ENCODE data around the gene IRF2BP1. TPM values are rescaled to one million over a fixed set of nuclear protein-coding genes. Genes with fewer than 3 reads are reported as not detected.

Gene IRF2BP1
- polyA plus RNA-seq, 3 donors: 2.0 to 3.9 (median 2.1) TPM

DNA sequence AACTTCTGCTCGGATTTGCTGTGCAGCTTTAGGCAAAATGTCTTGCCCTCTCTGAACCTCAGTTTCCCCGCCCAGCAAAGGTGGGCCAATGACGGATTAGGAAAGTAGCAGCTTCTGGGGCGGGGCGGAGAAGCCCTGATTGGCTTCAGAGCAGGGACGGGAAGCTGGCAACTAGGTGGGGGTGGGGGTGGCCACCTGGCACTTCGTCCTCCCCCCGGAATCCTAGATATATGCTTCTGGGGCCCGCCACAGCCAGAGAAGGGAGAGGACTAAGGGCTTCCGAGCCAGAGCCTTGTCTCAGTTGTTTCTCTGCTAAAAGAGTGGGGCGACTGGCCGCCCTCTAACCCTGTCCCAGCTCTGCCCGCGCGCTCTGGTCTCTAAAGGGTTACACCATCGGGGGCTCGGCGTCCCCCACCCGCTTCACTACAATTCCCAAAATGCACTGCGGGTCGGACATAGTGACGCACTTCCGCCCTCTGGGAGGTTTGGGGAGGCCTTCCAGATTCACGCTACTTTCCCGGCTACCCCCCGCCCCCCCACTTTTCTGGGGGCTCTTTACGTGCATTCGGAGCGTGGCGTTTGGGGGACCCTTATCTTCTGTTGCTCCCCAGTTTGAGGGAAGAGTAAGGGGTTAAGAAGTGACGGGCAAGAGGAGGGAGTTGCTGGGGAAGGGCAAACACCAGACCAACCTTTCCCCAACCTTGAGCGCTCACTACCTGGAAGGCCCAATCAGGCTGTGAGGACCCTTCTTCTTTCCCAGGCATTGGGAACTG is 672 bp upstream of the IRF2BP1 start:
- peak overlapping the region; percentile 100 for H3K4me2 ChIP-seq (replicated peaks; ENCODE audit: extremely low read depth, low read length, poor library complexity, severe bottlenecking)
- peaks cover 6% of the 10 kb centered on the region in 2 donors for H3K36me3 ChIP-seq (replicated peaks in 1 of 2; ENCODE audit: control insufficient read depth in 1 of 2, insufficient read depth in 2 of 2, low read length in 2 of 2)
- peaks cover 13% of the 10 kb centered on the region for H3K79me2 ChIP-seq (ENCODE audit: insufficient read depth, low read length)
- Mint-ChIP-seq H3K36me3 (peaks cover 5 to 17% of the 10 kb centered on the region in 2 donors), H3K4me1 (peaks cover 19% of the 10 kb centered on the region), H3K9me3 (peaks cover 0 to 3% (median 0%) of the 10 kb centered on the region in 7 donors), H3K4me3 (peak overlapping the region; percentile 96 to 98), H3K27ac (peak overlapping the region; percentile 96 to 99 (median 97)), H3K27me3 (ENCODE audit: low read depth in 3 of 3) (peaks cover 3 to 4% (median 3%) of the 10 kb centered on the region in 3 donors)
- H3K4me1 ChIP-seq (ENCODE audit: control insufficient read depth in 1 of 2, insufficient read depth in 2 of 2, low read length in 2 of 2): peaks cover 30 to 42% of the 10 kb centered on the region in 2 donors
- no peaks in the 10 kb centered on the region for H3K9me3 ChIP-seq (replicated peaks in 1 of 2; ENCODE audit: control insufficient read depth in 1 of 2, insufficient read depth in 1 of 2, low read length in 2 of 2)
- DNase-seq: peak; percentile 85 to 89 (median 86)
- peak overlapping the region; percentile 99 for H2AFZ ChIP-seq (ENCODE audit: insufficient read depth, low read depth, low read length, poor library complexity, severe bottlenecking)
- WGBS (ENCODE audit: insufficient coverage): 0% methylated on average over 16 of the region's 32 CpGs
- peak overlapping the region; percentile 78 for H3K9ac ChIP-seq (ENCODE audit: insufficient read depth, low read length, poor library complexity, severe bottlenecking)
- no peak for TF ChIP-seq CTCF (IDR thresholded peaks at IDR 0.05)
- H3K4me3 ChIP-seq (replicated peaks in 1 of 3; ENCODE audit: low read depth in 2 of 3, low read length in 3 of 3): peak overlapping the region; percentile 63 to 89 (median 83)
- peak overlapping the region; percentile 89 to 94 for H3K27ac ChIP-seq (ENCODE audit: low read depth in 1 of 2, low read length in 2 of 2)
- peaks cover 0 to 10% of the 10 kb centered on the region in 2 donors for H3K27me3 ChIP-seq (ENCODE audit: control insufficient read depth in 2 of 2, insufficient read depth in 2 of 2, low read length in 2 of 2)
- peaks cover 29% of the 10 kb centered on the region for H4K20me1 ChIP-seq (ENCODE audit: insufficient read depth, low read length)
- intact Hi-C loops (cut with micrococcal nuclease): loop anchor here (1.0 to 5.0 kb wide), 3 partner anchors 16 to 154 kb away; partner anchors contain the start of genes SYMPK (in 2 of the 2), FBXO46 (in 1 of the 2), MEIOSIN (in 1 of the 2) and MYPOP (in 1 of the 2)

GRCh38 chr19:45884682-45885555 is 1.0 kb downstream of the IRF2BP1 start:
- intact Hi-C loops (cut with micrococcal nuclease): loop anchor here (5.0 kb wide), 2 partner anchors 68 to 153 kb away; partner anchors contain the start of genes RSPH6A (in 2 of the 2), FBXO46 (in 1 of the 2) and MEIOSIN (in 1 of the 2)

More at GRCh38 chr19:45884682-45885555, 1.0 kb downstream of the IRF2BP1 start:
- Histone ChIP-seq H3K27ac (ENCODE audit: low read depth in 1 of 2, low read length in 2 of 2) (peak overlapping the region in 1 of 2 donors; percentile 68), H3K4me1 (ENCODE audit: control insufficient read depth in 1 of 2, insufficient read depth in 2 of 2, low read length in 2 of 2) (peaks cover 30 to 42% of the 10 kb centered on the region in 2 donors), H3K79me2 (ENCODE audit: insufficient read depth, low read length) (peaks cover 13% of the 10 kb centered on the region), H3K9ac (ENCODE audit: insufficient read depth, low read length, poor library complexity, severe bottlenecking) (peak overlapping the region; percentile 78), H3K36me3 (replicated peaks in 1 of 2; ENCODE audit: control insufficient read depth in 1 of 2, insufficient read depth in 2 of 2, low read length in 2 of 2) (peaks cover under 1 to 2% of the 10 kb centered on the region in 2 donors), H3K4me2 (replicated peaks; ENCODE audit: extremely low read depth, low read length, poor library complexity, severe bottlenecking) (peak overlapping the region; percentile 100), H3K9me3 (replicated peaks in 1 of 2; ENCODE audit: control insufficient read depth in 1 of 2, insufficient read depth in 1 of 2, low read length in 2 of 2) (no peaks in the 10 kb centered on the region), H2AFZ (ENCODE audit: insufficient read depth, low read depth, low read length, poor library complexity, severe bottlenecking) (peak overlapping the region; percentile 99), H3K4me3 (replicated peaks in 1 of 3; ENCODE audit: low read depth in 2 of 3, low read length in 3 of 3) (peak overlapping the region; percentile 63 to 89 (median 83)), H4K20me1 (ENCODE audit: insufficient read depth, low read length) (peaks cover 29% of the 10 kb centered on the region), H3K27me3 (ENCODE audit: control insufficient read depth in 2 of 2, insufficient read depth in 2 of 2, low read length in 2 of 2) (peaks cover 0 to 16% of the 10 kb centered on the region in 2 donors)
- H3K36me3 Mint-ChIP-seq: peaks cover 0 to 3% of the 10 kb centered on the region in 2 donors
- H3K9me3 Mint-ChIP-seq: peaks cover 0 to 3% (median 0%) of the 10 kb centered on the region in 7 donors
- DNase-seq: no peak
- H3K27ac Mint-ChIP-seq: peak overlapping the region in 1 of 7 donors; percentile 57
- H3K4me3 Mint-ChIP-seq: peak overlapping the region; percentile 46 to 51
- 74% methylated on average over 72 of the region's 72 CpGs for WGBS (ENCODE audit: insufficient coverage)
- peaks cover 19% of the 10 kb centered on the region for H3K4me1 Mint-ChIP-seq
- peaks cover 6 to 11% (median 9%) of the 10 kb centered on the region in 3 donors for H3K27me3 Mint-ChIP-seq (ENCODE audit: low read depth in 3 of 3)
- no peak for TF ChIP-seq CTCF (IDR thresholded peaks at IDR 0.05)

Data from CD14-positive monocyte (primary cell).